Skin epidermis (tissue), 12 donors: Measurements from ENCODE around the gene CD151.
A peak's percentile ranks its signal among the peaks of the same experiment; 100 is the strongest.

ENCODE experiments used
- H3K27ac ChIP-seq, 21 experiments: fragments of 200-600 bp; sonication (generic) in 11 of 21; one replicate each; pipeline ENCODE4 v1.5.0; 2020; ENCODE audit warnings: mild to moderate bottlenecking in 3 of 21, inconsistent platforms in 2 of 21, moderate library complexity in 2 of 21
- H3K4me3 ChIP-seq, 7 experiments: fragments of 200-600 bp; sonication (generic) in 2 of 7; one replicate each; pipeline ENCODE4 v1.5.0; 2020; ENCODE audit warnings: inconsistent platforms in 2 of 7, mild to moderate bottlenecking in 2 of 7, moderate library complexity in 1 of 7

Gene CD151

DNA sequence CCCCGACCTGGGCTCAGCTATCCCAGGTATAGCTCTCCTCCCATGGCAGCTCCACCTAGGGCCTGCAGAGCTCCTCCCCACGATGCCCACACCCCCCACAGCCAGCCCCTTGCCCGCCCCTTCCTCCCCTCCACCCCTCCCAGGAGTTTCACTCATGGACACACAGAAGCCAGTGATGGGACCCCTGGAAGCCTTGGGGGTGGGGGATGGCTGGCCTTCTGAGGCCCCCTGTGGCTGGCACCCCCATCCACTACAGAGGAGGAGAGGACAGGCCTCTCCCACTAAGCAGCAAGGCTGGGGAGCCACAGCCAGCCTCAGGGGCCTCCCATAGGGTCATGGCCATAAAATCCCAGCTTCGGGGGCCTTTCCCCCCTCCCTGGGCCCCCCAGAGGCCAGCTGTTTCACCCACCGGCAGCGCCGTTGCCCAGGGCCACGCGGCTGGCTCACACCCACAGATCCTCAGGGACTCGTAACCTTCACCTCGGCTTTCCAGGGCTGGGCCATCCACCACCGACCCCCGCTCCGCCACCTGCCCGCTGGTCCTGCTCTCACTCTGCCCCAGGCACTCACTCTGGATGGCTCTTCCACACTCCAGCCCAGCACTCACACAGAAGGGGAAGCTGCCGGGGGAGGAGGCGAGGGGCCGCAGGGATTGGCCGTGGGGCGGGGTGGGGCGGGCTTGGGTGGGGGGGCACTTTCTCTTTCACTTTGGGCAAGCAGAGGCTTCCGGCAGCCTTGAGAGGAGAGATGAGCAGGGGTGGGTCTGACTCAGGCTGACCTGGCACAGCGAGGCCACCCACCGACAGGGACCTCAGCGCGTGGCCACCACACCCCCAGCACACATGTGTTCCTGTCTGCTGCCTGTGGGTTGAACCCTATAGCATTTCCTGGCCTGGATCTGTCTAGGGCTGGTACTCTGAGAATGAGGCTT lies 36.9 kb upstream of the CD151 start:
- Histone ChIP-seq H3K4me3 (peak overlapping the region; percentile 63 to 90 (median 77)), H3K27ac (peak overlapping the region; percentile 34 to 91 (median 84))

DNA sequence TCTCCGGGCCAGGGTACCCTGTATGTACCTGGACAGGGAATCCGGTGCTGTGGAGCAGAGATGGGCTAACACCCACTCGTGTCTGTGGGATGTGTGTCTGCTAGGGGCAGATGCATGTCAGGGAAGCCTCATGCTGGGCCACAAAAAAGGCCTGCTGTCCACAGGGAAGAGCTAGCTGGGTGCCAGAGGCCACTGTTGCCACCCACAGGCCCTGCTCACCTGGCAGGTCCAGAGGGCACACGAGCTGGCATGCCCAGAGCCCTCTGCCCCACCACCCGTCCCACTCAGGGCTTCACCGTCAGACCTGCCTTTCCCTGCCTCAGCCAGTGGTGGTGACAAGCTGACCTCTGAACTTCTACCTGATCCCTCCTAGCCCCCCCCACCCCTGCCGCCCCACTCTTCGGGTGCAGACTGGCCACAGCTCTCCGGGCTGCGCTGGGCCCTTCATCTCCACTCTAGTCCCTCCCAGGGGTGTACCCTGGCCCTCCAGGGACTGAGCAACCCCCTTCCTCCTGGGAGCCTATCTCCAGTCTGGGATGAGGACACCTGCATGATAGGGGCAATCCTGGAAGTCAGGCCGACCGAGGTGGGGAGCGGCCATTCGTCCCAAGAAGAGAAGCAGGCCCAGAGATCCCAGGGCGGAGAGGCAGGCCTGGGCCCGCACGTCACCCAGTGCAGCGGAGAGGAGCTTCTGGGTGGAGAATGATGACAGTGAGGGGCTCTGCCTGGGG lies 36.0 kb upstream of the CD151 start:
- peak overlapping the region; percentile 63 to 90 (median 77) for H3K4me3 ChIP-seq
- H3K27ac ChIP-seq = peak overlapping the region; percentile 14 to 91 (median 84)

DNA sequence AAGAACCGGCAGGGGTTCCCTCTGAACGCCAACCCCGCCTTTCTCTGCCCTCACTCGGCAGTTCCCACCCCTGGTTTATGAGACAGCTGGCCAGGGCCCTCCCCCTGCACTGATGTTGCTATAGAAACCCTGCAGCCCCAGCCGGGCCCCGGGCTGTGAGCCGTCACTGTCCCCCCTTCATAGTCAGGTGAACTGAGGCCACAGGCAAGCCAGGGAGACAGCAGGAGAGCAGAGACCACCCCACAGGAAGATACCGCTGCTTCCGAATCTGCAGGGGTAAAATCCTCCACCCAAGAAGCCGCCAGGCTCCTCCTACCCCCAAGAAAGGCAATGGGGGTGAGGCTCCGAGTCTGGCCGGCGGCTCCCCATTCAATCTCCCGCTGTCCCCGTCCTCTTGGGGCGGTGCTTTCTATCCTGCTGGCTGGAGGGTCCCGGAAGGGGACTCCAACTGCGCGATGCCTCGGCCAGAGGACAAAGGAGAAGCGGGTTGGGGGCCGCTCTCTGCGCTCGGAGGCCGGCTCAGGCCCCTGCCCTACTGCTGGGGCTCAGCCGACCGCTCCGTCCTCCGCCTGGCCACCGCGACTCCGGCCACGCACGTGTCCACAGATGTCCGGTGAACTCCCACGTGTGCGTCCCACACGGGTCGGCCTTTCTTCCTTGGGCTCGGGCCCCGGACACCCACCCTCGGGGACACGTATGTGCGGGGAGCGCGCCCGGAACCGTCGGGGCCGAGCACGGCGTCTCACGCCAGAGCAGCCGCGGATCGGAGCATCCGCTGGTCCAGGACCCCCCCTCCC lies 35.3 kb upstream of the CD151 start:
- peak overlapping the region; percentile 10 to 91 (median 84) for H3K27ac ChIP-seq
- H3K4me3 ChIP-seq = peak overlapping the region; percentile 63 to 90 (median 77)

DNA sequence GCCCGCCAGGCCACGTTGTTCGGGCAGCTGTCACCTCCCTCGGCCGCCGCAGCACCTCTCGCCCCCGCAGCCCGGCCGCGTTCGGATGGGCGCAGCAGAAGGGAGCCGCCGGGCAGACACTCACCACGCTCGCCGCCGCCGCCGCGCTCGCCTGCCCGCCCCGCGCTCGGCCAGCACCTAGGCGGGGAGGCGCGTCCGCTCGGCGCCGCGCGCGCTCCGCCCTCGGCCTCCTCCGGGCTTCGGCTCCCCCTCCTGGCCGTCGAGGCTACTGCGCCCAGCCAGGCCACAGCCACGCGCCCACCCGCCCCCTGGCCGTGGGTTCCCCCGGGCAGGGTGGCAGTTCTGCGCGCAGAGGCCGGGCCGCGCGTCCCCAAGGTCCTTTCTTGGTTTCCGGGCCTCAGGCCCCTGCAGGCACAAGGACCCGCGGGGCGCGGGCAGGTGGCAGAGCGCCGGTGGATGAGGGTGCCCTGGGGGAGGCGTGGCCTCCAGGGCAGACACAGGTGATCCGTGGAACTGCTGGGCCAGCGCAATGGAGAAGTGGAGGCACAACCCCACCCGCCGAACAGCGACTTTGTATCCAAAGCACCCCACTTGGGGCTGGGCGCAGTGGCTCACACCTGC lies 34.5 kb upstream of the CD151 start, which contains the start of gene SLC25A22:
Gene SLC25A22 (minus strand): TSS at position 189 of the 621 bp plus-strand sequence. CDS start 3,275 bp downstream, outside the sequence.
- H3K27ac ChIP-seq = peak within 1 kb of the TSS; percentile 10 to 91 (median 84)
- peak within 1 kb of the TSS; percentile 63 to 90 (median 77) for H3K4me3 ChIP-seq

DNA sequence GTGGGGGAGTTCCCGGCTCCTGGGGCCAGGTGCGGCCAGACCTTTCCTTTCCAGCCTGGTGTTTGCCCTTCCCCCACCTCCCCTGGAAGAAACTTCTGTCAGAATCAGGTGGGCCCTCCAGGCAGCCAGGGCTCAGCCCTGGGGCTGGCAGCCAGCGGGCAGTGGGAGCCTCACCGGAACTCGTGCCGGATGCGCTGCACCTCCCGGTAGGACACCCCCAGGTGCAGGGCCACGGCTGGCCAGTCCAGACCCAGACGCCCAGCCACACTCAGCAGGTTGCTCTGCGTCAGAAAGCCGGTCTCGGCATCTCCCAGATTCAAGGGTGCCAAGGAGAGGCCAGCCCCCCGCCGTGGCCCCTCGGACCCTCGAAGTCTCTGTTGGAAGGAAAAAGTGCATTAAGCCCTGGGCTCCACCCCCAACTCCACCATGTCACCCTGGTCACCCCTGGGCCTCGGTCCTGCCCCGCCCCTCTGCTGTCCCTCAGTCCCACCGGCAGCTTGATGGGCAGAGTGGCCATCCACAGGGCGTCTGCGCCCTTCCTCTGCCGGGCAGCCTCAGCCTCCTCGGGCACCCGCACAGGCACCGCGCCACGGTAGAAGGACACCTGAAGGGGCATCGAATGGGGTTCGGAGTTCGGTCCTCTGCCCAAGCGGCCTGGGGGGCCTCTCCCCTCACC lies 33.0 kb upstream of the CD151 start:
- H3K4me3 ChIP-seq = no peak overlapping the region
- no peak overlapping the region for H3K27ac ChIP-seq

DNA sequence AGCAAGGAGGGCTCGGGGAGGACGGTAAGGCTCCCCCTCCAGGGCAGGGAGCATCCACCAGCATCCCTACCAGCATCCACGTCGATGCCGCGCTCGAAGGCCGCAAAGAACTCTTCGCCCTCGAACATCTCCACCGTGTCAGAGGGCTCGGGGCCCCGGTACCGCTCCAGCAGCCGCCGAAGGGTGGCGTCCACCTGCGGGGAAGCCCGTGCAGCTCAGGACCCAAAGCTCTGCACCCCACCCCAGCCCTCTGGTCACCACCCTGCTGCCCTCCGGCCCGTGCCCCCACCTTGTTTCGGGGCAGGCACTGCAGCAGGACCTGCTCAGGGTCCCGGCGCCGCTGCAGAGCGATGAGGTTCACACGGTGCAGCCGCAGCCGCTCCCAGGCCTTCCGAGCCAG lies 32.3 kb upstream of the CD151 start:
- Histone ChIP-seq H3K4me3 (no peak overlapping the region), H3K27ac (no peak overlapping the region)

DNA sequence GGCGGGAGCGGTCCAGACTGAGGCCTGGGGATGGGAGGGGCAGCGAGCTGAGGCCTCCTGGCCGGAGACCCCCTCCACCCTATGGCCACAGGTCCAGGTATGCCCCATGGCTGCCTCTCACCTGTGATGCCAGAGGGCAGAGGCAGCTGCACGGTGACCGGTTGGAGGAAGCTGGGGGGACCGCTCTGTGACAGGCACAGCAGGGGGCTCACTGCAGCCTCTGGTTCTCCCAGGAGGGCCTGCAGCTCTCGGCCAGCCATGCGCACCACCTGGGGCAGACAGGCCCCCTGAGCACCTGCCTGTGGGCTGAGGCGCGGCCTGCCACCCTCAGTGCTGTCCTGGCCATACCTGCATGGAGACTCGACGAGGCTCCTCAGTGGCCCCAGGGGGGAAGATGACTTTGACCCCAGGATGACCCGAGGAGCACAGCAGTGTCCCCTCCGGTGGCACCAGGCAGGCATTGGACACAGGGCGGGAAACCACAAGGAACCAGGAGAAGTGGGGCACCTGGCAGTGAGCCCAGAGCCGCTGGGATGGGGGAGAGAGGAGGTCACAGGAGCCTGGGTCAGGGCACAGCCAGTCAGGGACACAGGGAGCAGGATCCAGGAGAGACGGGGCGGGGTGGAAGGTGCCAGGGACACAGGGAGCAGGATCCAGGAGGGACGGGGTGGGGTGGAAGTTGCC lies 31.5 kb upstream of the CD151 start:
- Histone ChIP-seq H3K4me3 (no peak overlapping the region), H3K27ac (no peak overlapping the region)

DNA sequence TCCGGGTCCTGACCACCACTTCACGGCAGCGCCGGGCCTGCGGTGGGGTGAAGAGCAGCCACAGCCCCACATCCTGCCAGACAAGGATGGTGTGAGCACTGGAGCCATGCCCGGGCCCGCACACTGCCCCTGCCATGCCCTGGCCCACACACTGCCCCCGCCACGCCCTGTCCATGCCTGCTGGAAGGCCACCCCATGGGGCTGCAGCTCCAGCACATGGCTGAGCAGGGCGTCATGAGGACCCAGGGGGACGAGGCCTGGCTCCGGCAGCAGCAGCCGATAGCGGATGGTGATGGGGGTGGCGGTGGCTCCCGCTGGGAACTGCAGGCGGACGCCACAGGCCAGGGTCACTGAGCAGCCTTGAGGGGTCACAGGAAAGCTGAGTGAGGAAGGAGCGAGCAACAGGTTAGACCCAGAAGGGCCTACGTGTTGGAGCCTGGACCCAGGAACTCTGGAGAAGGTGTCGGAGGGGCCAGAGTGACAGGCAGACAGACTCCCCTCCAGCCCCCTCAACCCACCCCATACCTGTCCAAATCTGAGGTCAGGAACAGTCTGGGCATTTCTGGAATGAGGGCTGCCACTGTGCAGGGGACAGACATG lies 30.6 kb upstream of the CD151 start:
- Histone ChIP-seq H3K4me3 (no peak overlapping the region), H3K27ac (no peak overlapping the region)

DNA sequence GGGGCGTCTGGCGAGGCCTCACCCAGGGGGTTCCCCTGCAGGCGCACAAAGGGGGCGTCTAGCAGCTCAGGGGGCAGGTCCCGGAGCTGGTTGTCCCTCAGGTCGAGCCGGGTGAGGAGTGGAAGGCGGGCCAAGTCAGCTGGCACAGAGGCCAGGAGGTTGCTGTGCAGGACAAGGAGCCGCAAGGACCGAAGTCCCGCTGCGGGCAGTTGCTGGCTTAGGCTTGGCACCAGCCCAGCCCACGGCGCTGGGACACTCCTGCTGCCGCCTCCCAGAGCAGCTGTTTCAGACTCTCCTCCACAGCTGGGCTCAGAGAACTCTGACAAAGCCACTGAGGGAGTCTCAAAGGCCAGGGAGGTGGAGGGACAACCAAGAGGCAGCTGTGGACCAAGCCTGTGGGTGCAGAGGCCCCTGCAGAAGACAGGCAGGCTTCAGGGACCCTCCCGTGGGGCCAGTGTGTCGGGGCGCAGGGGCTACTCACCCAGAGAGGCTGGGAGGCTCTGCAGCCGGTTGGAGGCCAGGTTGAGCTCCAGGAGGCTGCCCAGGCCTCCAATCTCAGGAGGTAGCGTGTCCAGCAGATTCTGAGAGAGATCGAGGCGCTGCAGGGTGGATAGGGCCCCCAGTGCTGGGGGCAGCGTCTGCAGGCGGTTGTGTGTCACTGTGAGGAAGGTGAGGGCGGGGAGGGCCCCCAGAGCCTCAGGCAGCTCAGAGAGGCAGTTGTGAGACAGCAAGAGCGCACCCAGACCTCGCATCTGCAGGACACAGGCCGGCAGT lies 29.9 kb upstream of the CD151 start:
- no peak overlapping the region for H3K4me3 ChIP-seq

DNA sequence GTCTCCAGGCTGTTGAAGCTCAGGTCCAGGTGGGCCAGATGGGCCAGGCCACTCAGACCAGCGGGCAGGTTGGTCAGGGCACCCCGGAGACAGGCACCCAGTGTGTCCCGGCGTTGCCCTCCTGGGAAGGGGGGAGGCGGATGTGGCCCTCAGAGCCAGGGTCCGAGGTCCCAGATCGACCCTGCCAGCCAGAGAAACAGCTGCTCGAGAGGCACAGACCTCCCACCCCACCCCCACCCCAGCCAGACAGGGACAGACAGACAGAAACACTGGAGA lies 29.3 kb upstream of the CD151 start:
- H3K4me3 ChIP-seq = no peak overlapping the region

More for the DNA sequence above, 29.9 kb upstream of the CD151 start:
- no peak overlapping the region for H3K27ac ChIP-seq

DNA sequence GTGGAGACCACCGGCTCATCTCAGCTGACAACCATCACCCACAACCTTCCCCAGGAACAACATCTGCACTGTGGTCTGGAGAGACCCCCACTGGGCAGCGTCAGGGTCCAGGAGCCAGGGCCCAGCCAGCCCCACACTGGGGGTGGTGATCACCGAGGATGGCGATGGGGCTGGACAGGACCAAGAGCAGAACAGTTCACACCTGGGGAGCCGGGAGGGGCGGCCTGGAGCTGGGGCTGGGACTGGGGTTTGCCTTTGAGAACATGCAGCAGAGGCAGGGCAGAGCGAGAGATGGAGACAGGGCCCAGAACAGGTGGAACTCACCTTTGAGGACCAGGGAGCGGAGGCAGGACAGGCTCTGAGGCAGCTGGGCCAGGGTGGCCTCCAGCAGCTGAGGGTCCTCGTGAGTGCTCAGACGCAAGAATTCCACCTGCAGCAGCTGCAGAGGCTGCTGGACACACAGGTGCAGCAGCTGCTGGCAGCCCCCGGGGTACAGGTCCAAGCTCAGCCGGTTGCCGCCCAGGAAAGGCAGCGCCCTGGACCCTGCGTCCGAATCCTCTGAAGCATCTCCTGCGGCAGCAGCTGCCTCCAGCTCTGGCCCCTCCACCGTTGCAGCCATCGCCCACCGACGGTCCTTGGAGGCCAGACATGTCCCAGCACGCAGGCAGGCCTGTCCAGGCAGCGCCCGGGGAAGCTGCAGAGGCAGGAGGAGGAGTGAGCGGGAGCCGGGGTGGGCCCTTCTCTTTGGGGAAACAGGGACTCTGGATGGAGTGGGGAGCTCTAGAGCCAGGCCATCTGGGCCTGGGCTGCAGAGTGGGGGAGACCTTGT lies 28.8 kb upstream of the CD151 start:
- H3K27ac ChIP-seq = peak overlapping the region in 15 of 21 experiments; percentile 71 to 94 (median 88)
- peak overlapping the region; percentile 55 to 72 (median 65) for H3K4me3 ChIP-seq

More for the DNA sequence above, 29.3 kb upstream of the CD151 start:
- H3K27ac ChIP-seq = peak overlapping the region in 1 of 21 experiments; percentile 78

DNA sequence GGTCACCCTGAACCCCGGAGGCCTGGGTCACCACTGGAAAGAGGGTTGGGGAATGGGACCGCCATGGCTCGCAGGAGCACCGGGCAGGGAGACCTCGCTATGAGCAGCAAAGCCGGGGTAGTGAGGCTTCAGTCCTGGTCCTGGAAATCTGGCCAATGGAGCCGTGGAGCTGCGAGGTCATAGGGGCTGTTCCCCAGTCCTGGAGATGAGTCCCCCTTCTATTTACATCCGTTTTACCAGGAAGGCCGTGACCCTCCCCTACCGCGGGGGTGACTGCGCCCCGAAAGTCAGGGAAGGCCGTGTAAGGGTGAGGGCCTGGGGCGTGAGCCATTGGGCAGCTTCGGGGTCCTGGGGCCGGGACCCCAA lies 28.2 kb upstream of the CD151 start:
- H3K4me3 ChIP-seq = peak overlapping the region; percentile 55 to 72 (median 65)
- peak overlapping the region in 20 of 21 experiments; percentile 71 to 94 (median 86) for H3K27ac ChIP-seq

DNA sequence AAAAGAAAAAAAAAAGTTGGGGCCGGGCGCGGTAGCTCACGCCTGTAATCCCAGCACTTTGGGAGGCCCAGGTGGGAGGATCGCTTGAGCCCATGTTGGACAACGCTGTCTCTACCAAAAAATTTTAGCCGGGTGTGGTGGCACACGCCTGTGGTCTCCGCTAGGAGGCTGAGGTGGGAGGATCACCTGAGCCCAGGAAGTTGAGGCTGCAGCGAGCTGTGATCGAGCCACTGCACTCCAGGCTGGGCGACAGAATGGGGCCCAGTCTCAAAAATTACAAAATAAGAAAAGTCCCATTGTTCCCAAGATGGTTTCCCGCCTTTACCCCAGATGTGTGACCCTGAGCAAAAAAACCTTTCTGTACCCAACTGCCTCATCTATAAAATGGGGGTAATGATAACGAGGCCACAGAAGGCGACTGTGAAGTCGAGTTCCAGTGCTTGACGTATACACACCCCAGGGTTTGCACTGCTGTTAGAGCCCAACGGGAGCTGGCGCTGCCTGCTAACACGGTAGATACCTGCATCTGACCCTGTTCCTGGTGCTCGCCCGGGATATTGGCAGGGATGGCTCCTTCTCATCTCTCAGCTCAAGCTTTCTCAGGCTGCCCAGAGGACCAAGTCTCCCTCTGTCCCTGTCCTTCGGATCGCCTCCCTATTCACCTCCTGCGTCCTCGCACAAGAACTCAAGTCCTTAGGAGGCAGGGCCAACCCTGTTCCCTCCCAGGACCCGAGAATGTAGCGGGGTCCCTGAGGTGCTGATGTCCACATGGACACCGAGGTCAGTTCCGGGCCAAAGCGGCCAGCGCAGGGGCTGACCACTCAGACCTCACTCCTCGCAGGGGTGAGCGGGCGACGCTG lies 24.1 kb upstream of the CD151 start:
- Histone ChIP-seq H3K4me3 (peak overlapping the region; percentile 84 to 99 (median 96)), H3K27ac (peak overlapping the region; percentile 83 to 100 (median 98))

DNA sequence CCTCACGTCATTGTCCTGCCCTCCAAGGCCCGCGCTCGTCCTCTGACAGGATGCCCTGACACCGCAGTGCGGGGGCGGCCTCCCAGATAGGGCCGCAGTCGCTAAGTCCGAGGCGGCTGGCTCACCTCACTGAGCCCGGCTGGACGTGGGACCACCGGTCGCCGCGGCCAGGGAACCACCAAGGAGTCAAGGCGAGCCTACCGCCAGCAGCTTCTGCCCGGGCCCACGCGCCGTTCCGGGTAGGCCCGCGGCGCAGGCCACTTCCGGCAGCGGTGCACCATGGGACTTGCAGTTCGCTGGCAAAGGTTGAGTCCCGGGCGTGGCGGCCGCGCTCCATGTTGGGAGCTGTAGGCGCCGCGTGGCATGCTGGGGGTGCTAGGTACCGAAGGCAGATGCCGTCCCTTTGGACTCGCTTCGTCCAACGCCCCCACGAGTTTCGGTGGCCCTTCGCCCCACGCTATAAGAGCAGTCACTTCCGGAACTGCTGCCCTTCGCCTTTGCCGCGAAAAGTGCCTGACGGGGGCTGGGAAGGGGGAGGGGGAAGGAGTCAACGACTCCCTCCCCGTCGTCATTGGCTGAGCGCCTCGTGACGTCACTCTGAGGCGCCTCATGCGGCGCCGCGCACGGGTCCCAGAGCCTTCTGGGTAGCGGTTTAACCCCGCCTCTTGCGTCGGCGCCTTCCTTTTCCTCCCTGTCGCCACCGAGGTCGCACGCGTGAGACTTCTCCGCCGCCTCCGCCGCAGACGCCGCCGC lies 23.3 kb upstream of the CD151 start, which contains the start of gene RPLP2:
Gene RPLP2 (plus strand): TSS at position 681 of the 753 bp plus-strand sequence. CDS start 268 bp downstream, outside the sequence.
- peak within 1 kb of the TSS; percentile 84 to 99 (median 96) for H3K4me3 ChIP-seq
- H3K27ac ChIP-seq = peak within 1 kb of the TSS; percentile 83 to 100 (median 98)
